ENCODE measurements around the gene CORO1C. TPM values are rescaled to one million over a fixed set of nuclear protein-coding genes. Genes with fewer than 3 reads are reported as not detected.
A peak's percentile ranks its signal among the peaks of the same experiment; 100 is the strongest.
"Not testable (repeated sequence)": the region's sequence is repeated elsewhere in the genome, so short reads cannot be mapped to it uniquely, and the experiment has no call there.

Gene CORO1C
- total RNA-seq, 1 donor from 2014 or later, result 269 TPM

DNA sequence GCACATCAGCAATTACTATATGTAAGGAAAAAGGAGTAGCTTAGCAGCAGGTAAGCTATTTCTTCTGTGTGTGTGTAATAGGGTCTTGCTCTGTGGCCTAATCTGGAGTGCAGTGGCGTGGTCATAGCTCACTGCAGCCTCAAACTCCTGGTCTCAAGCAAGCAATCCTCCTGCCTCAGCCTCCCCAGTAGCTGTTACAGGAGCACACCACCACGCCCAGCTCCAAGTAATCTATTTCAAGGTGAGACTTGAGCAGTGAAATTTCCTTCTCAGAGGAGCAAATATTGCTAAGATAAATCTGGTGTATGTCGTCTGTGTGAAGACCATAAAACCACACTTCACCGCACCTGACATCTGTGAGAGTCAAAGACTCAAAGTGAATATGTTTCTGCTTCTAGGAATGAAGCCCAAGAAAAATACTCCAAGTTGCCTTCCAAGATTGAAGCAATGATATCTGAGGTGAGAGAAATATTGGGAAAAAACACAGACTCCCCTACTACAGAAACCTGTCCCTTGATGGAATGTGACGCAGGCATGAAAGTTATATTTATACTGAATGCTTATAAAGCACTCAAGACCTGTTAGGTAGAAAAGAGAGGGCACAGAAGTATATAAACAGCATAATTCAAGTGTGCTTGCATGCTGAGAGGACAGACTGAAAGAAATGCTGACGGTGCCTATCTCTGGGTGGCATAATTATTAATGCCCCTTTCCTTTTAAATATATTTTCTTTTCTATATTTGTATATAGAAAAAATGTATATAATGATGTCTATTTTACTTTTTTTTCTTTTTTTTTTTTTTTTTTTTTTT is 95.1 kb downstream of the CORO1C start:
- DNase-seq (ENCODE audit: low spot score), result no peak

DNA sequence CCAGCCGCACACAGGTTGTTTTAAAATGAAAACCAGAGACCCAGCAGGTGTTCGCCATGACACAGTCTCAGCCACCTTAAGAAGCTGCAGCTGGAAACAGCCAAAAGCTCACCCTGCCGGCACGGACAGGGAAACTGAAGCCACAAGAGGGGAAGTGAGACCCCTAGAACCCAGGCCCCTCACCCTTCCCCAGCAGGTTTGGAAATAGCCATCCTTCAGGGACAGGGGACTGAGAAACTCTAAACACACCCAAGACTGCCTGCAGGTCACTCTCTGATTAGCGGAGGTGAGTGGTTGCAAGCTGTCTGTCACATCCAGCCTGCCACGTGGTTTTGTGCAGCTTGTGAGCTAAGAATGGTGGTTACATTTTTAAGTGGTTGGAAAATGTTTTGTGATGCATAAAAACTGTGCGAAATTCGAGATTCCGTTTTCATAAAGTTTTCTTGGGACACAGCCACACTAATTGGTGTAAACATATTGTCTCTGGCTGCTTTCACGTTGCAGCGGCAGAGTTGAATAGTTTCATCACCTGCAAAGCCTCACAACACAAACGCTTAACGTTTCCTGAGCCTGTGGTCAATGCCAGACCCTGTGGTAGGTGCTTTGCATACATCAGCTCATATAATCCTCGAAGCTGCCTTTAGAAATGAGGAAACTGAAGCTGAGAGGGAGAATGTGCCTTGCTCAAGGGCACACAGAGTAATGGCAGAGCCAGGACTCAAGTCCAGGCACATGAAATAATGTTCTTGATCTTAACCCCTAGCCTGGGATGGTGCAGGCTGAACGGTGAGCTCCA is 95.9 kb downstream of the CORO1C start:
- no peak for DNase-seq (ENCODE audit: low spot score)

DNA sequence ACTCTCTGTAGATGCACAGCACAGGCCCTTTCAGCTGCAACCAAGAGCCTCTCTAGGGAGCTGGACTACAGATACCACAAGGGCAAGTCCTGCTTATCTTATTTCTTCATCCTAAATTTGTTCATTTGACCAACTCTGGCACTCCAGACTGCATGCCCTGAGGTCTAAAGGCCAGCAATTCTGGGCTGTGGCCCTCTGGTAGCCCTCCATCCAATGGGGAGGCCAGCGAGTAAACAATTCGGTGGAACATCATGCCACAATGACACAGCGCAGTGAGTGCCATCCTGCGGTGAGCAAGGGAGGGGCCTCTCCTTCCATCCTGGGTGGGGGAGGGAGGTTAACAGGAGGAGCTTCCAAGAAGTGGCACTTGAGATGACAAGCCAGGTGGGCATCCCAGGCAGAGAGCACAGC is 97.0 kb downstream of the CORO1C start:
- no peak for DNase-seq (ENCODE audit: low spot score)

DNA sequence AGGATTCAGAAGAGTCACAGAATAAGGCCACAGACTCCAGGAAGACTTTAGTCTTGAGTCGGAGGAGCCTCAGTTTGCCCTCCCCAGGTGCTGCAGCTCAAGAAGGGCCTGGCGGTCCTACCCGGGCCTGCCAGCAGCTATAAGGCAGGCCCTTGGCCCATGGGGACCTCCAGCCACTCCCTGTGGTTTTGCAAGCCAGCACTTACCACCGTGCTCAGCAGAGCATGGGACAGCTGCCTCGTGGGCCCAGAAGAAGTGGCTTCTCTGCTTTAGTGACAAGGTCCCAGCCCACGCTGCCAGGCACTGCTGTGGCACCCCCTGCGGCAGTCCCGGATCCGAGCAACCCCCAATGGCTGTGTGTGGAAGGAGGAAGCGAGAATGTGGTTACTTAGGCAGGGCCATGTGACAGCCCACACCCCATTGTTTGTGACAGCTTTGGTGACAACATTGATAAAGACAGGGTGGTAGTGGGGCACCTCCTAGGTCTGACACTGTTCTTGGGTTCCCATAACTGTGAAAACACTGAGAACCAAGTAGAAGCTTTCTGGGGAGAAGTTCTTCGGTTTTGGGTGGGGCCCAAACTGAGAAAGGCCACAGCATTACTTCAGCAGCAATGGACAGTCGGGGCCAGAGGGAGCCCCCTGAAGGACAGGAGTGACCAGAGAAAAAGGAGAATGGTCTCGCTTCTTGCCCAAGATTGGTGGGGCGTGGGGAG is 97.6 kb downstream of the CORO1C start, which contains the start of gene SELPLG:
Gene SELPLG, minus strand, starts transcription at position 361 of the 715 bp plus-strand sequence. CDS start 9,587 bp downstream, outside the sequence.
- DNase-seq (ENCODE audit: low spot score), result no peak

DNA sequence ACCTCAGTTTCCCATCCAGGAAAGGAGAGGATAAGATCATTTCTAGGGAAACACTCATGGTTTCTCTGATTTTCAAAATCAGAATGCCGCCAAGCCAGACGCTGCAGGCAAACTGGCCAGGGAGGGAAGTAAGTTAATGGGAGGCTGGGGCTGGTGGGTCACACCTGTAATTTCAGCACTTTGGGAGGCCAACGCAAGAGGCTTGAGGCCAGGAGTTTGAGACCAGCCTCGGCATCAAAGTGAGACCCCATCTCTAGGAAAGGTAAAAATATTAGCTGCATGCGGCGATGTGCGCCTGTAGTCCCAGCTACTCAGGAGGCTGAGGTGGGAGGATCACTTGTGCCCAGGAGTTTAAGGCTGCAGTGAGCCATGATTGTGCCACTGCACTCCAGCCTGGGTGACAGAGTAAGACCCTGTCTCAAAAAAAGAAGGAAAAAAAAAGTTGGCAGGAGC is 98.2 kb downstream of the CORO1C start:
- DNase-seq (ENCODE audit: low spot score), result no peak

DNA sequence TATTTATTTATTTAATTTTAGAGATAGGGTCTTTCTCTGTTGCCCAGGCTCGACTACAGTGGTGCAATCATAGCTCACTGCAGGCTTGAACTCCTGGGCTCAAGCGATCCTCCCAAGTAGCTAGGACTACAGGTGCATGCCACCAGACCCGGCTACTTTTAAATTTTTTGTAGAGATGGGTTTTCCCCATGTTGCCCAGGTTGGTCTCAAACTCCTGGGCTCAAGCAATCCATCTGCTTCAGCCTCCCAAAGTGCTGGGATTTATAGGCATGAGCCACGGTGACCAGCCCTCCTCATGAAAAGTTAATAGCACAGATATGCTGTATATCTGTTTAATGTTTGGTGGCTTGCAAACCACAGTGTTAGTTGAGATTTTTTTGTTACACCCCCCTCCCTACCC is 100.1 kb downstream of the CORO1C start:
- DNase-seq (ENCODE audit: low spot score), result not testable (repeated sequence)

DNA sequence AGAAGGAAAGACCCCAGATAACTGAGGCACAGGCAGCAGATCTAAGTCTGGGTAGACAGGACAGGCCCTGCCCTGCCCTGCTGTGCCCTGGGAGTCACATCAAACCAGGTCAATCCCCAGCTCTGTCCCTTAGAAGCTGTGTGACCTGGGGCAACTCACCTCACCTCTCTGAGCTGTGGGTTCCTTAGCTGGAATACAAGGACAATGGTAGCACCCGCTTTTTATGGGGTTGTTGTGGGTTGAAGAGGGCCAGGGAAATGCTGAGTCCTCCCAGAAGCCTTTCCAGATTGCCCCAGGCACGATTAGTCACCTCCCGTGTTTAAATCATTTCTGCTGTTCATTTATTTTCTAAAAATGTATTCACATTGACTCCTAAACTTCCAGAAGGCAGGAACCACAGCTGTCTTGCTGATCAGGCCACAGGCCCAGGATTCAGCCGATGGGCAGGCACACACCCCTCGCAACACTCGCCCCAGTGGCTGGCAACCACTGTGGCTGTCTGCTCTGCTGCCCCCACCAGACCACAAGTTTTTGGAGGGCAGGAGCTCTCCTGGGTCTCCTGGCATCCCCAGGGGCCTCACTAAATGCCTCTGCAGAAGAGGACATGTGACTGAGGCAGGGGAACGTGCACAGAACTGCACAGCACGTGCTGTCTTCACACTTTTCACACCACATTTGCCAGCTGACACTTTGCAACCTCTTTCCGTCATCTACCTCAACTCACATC is 100.7 kb downstream of the CORO1C start:
- no peak for DNase-seq (ENCODE audit: low spot score)

DNA sequence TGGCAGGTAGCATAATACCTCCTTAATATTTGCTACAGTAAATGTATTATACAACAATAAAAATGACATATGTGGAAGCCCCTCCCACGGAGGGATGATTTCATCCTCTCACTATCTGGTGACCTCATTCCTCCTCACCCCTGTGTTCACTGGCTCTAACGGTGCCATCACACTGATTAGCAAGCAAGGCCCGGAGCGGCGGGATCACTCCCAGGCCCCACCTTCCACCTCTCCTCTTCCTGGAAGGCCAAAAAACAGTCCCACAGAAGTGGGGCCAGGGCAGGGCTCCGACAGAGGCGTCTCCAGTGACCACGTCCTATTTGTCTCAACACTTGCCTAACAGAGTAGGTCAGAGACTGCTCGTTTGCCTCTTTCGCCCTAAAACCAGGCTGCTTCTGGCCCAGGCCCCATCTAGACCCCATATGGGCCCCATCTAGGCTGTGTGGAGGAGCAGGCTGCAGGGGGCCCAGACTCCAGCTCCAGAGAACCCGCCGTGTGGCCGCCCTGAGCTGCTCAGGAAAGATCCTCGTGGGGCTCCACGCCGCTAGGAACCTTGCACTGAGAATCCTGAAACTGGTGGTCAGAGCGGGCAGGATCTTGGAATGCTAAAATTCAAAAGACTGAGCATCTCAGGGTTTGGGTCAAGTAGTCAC is 101.4 kb downstream of the CORO1C start:
- DNase-seq (ENCODE audit: low spot score), result peak; percentile 86

DNA sequence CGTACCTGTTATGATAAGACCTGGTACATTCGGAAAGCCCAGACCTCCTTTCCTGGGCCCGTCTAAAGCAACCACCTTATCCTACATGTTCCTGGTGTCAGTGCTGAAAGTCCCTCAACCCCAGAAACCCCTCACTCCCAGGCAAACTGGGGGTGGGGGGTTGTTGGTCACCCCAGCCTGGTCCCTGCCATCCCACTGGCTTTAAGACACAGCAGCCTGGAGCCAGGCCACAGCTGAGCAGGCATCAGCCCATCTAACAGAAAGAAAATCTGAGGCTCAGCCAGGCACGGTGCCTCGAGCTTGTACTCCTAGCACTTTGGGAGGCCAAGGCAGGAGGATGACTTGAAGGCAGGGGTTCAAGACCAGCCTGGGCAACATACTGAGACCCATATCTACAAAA is 102.2 kb downstream of the CORO1C start:
- DNase-seq (ENCODE audit: low spot score), result no peak

DNA sequence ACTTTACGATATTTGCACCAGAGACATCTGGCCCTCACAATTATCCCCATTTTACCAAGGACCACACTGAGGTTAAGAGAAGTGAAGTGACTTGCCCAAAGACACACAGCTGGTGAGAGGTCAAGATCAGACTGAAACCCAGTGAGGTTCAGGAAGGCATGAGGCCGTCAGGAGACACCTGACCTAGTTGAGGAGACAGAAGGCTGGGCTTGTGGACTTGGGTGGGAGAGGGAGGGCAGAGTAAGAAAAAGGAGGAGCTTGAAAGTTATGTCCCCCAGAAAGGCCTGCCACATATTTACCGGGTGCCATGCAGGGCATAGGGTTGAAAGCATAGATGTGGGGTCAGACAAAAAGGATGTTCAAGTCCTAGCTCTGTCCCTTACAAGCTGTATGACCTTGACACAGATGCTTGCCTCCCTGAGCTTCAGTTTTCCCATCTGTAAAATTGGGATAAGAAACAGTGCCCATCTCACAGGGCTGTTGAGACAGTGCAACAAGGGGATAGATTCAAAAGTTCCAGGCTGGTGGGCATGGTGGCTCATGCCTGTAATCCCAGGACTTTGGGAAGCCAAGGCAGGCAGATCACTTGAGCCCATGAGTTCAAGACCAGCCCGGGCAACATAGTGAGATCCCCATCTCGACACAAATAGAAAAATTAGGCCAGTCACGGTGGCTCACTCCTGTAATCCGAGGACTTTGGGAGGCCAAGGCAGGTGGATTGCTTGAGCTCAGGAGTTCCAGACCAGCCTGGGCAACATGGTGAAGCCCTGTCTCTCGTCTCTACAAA is 104.0 kb downstream of the CORO1C start:
- DNase-seq (ENCODE audit: low spot score), result no peak

DNA sequence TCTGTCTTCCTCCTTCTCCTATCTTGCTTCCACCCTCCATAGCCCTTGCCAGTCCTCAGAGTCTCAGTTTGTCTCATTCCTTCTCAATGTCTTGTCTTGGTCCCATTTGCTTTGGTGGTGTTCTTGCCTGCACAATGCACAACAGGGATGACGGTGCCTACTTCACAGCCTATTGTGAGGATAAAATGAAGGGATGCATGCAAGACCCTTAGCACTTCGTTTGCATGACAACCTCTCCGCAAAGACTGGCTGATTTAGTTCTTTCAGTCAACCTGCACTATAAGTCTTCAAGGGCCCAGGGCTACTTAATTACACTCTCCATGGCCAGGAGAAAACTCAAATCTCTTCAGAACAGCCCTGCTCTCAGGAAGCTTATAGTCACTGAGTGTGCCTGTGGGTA is 106.1 kb downstream of the CORO1C start:
- DNase-seq (ENCODE audit: low spot score), result no peak

DNA sequence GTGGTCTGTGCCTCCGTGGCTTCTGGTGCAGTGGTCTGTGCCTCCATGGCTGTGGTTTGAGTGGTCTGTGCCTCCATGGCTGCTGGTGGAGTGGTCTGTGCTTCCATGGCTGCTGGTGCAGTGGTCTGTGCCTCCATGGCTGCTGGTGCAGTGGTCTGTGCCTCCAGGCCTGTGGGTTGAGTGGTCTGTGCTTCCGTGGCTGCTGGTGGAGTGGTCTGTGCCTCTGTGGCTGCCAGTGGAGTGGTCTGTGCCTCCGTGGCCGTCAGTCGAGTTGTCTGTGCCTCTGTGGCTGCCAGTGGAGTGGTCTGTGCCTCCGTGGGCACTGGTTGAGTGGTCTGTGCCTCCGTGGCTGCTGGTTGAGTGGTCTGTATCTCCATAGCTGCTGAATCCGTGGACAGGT is 107.7 kb downstream of the CORO1C start:
- no peak for DNase-seq (ENCODE audit: low spot score)

DNA sequence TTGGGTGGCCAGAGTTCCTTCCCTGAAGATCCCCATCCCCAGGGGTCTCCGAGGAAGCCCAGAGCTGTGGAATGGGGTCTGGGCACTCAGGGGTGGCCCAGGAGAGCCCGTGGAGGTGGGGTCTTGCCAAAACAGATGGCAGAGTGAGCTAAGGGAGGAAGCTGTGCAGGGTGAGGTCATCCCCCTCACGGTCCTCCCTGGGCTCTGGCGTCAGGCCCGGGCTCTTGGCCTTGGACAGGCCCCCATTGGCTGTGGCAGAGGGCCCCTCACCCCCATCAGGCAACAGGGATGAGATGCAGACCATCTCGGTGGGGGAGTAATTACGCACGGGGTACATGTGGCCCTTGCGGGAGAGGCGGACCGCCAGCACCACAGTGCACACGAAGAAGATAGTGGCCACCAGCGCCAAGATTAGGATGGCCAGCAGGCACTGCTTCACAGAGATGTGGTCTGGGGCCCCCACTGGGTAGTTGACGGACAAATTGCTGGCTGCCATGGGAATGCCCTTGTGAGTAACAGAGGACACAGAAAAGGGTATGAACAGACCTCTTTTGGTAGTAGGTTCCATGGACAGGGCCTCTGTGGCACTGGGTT is 108.3 kb downstream of the CORO1C start:
- DNase-seq (ENCODE audit: low spot score), result no peak

DNA sequence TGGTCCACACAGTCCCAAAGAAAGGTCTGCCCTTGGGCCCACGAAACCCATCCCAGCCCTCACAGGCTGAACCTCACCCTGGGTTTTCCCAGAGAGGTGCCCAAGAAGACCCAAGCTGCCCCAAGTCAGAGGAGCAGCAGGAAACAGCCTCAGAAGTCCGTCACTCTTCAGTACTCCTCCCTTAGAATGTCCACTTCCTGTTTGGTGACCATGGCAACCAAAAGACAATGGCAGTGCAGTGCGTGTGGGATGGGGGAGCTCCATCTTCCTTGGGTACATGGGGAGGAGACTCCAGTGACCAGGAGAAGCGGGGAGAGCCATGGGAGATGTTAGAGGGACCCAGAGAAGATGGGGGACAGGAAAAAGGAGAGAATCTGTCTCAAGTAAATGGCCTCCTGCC is 108.9 kb downstream of the CORO1C start:
- no peak for DNase-seq (ENCODE audit: low spot score)

DNA sequence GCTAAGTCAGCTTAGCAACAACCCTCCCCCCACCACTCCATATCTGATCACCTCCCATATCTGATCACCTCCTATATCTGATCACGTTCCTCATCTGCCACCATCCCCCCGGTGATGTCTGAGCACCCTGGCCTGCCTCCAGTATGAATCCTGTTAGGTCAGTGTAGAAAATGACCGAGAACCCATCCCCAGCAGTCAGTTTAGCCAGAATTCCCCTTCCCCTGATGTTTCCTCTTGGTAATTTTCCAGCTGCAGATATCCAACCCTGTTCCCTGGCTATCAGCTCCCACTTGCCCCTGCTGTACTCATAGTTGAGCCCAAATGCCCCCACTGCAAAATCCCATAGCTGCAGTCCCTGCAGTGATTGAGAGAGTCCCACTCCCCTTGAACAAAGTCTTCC is 110.2 kb downstream of the CORO1C start:
- no peak for DNase-seq (ENCODE audit: low spot score)

DNA sequence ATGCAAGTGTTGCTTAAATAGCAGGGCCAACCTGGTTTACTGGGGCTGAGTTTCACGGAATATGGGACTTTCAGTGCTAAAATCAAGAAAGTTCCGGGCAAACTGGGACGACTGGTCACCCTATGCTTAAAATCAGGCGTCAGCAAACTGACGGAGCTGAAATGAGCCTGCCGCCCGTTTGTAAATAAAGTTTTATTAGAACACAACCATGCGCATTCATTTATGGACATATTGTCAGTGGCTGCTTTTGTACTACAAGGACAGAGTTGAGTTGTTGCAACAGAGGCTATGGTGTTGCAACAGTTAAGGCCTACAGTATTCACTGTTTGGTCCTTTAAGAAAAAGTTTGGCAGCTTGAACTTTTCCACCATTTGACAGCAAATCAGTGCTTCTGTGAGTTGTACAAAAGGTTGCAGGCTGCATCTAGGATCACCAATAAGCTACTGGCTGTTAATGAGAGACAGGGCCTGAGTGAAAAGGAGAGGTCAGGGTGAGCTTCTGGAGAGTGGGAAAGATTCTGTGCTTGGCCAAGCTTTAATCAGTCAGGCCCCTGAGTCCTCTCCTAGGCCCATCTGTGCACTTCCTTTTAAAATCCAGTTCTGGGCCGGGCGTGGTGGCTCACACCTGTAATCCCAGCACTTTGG is 111.0 kb downstream of the CORO1C start:
- DNase-seq (ENCODE audit: low spot score), result no peak

DNA sequence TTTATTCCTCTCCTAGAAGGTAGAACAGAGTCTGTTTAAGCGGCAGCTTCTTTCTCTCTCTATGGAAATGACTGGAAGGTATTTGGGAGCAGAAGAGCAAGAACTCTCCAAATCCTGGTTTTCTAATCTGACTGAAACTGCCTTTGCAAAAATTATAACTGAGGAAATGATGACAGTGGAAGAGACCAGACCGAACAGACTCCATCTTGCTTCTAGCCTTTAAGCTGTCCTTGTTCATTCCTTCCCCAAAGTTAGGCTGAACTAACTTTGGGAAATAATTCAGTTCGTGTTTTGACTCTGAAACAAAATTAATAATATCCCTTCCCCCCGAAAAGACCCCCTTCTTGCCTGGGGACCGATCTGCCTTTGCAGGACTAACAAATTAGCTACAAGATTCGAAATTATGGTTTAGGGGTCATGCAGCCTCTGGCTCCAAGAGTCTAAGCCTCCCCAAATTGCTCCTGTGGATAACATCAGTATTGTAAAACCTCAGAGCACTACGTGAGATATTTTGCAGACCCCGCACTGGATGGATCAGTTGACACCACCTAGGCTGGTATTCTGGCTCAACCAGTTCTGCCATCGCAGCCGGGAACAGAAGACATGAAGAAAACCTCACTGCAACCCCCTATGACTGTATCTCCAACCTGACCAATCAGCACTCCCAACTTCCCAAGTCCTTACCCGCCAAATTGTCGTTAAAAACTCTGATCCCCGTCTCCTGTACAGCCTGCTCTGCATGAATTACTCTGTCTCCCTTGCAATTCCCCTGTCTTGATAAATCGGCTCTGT is 111.8 kb downstream of the CORO1C start:
- peak; percentile 77 for DNase-seq (ENCODE audit: low spot score)

DNA sequence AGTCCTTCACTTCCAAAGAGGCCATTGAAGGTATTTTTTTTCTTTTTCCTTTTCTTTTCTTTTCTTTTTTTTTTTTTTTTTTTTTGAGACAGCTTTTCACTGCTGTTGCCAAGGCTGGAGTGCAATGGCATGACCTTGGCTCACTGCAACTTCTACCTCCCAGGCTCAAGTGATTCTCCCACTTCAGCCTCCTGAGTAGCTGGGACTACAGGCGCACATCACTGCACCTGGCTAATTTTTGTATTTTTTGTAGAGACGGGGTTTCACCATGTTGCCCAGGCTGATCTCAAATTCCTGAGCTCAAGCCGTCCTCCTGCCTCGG is 112.4 kb downstream of the CORO1C start:
- not testable (repeated sequence) for DNase-seq (ENCODE audit: low spot score)

All from umbilical cord (tissue), 2 donors.